Effector memory CD4-positive, alpha-beta T cell (primary cell): ENCODE data around the gene LILRB3.
"Not testable (repeated sequence)": the region's sequence is repeated elsewhere in the genome, so short reads cannot be mapped to it uniquely, and the experiment has no call there.

Experiments
- DNase-seq, 3 donors: peaks; one replicate each; pipeline ENCODE4 v3.0.0-alpha.2; 2020
- H3K27ac ChIP-seq: 2 replicates; pipeline ENCODE4 v1.7.0; 2013; ENCODE audit warnings: mild to moderate bottlenecking, low read length, moderate library complexity; ENCODE audit not compliant: insufficient read depth, poor library complexity, severe bottlenecking
- H3K27me3 ChIP-seq: replicated peaks from 2 replicates; pipeline ENCODE4 v1.7.0; 2013; ENCODE audit warnings: mild to moderate bottlenecking, low read length; ENCODE audit not compliant: insufficient read depth, control insufficient read depth, poor library complexity, severe bottlenecking
- H3K36me3 ChIP-seq: 2 replicates; pipeline ENCODE4 v1.7.0; 2013; ENCODE audit warnings: mild to moderate bottlenecking, low read length, moderate library complexity; ENCODE audit not compliant: control insufficient read depth, insufficient read depth
- H3K4me1 ChIP-seq: 2 replicates; pipeline ENCODE4 v1.7.0; 2013; ENCODE audit warnings: low read length, mild to moderate bottlenecking; ENCODE audit not compliant: control insufficient read depth, insufficient read depth, poor library complexity, severe bottlenecking
- H3K4me3 ChIP-seq: 2 replicates; pipeline ENCODE4 v1.7.0; 2013; ENCODE audit warnings: low read length, low read depth, mild to moderate bottlenecking; ENCODE audit not compliant: insufficient read depth, poor library complexity, severe bottlenecking
- H3K9me3 ChIP-seq: 2 replicates; pipeline ENCODE4 v1.7.0; 2013; ENCODE audit warnings: mild to moderate bottlenecking, low read length, moderate library complexity; ENCODE audit not compliant: control insufficient read depth

LILRB3 gene

GRCh38 chr19:54180691-54181091, 42.1 kb downstream of the LILRB3 start:
- DNase-seq, result no peak
- H3K27ac ChIP-seq, result no peak overlapping the region
- H3K27me3 ChIP-seq, result no peaks in the 10 kb centered on the region
- no peak overlapping the region for H3K4me3 ChIP-seq
- H3K4me1 ChIP-seq, result no peaks in the 10 kb centered on the region
- peaks cover 13% of the 10 kb centered on the region for H3K36me3 ChIP-seq
- H3K9me3 ChIP-seq, result no peaks in the 10 kb centered on the region

- H3K27ac ChIP-seq, result no peak overlapping the region
- DNase-seq, result no peak
- no peaks in the 10 kb centered on the region for H3K27me3 ChIP-seq
- no peak overlapping the region for H3K4me3 ChIP-seq
- no peaks in the 10 kb centered on the region for H3K4me1 ChIP-seq
- no peaks in the 10 kb centered on the region for H3K9me3 ChIP-seq
- H3K36me3 ChIP-seq, result peaks cover 13% of the 10 kb centered on the region
Measured at GRCh38 chr19:54179921-54180461, 42.8 kb downstream of the LILRB3 start.

GRCh38 chr19:54179262-54179852, 43.5 kb downstream of the LILRB3 start:
- DNase-seq, result no peak
- no peak overlapping the region for H3K27ac ChIP-seq
- H3K4me1 ChIP-seq, result no peaks in the 10 kb centered on the region
- no peaks in the 10 kb centered on the region for H3K9me3 ChIP-seq
- H3K27me3 ChIP-seq, result no peaks in the 10 kb centered on the region
- H3K36me3 ChIP-seq, result peaks cover 13% of the 10 kb centered on the region
- no peak overlapping the region for H3K4me3 ChIP-seq

- Histone ChIP-seq H3K4me1 (no peaks in the 10 kb centered on the region), H3K9me3 (no peaks in the 10 kb centered on the region), H3K36me3 (peaks cover 13% of the 10 kb centered on the region), H3K27me3 (no peaks in the 10 kb centered on the region), H3K4me3 (no peak overlapping the region), H3K27ac (no peak overlapping the region)
- DNase-seq, result no peak
Measured at GRCh38 chr19:54178581-54179261, 44.1 kb downstream of the LILRB3 start.

GRCh38 chr19:54173951-54174834, 48.6 kb downstream of the LILRB3 start:
- Histone ChIP-seq H3K9me3 (no peaks in the 10 kb centered on the region), H3K4me3 (no peak overlapping the region), H3K27me3 (no peaks in the 10 kb centered on the region), H3K4me1 (peaks cover 6% of the 10 kb centered on the region), H3K36me3 (peaks cover 3% of the 10 kb centered on the region), H3K27ac (no peak overlapping the region)
- no peak for DNase-seq

- H3K4me1 ChIP-seq, result peaks cover 8% of the 10 kb centered on the region
- no peak overlapping the region for H3K4me3 ChIP-seq
- H3K9me3 ChIP-seq, result no peaks in the 10 kb centered on the region
- H3K36me3 ChIP-seq, result peaks cover 3% of the 10 kb centered on the region
- H3K27ac ChIP-seq, result no peak overlapping the region
- H3K27me3 ChIP-seq, result no peaks in the 10 kb centered on the region
- no peak for DNase-seq
Measured at GRCh38 chr19:54173359-54173699, 49.5 kb downstream of the LILRB3 start.

GRCh38 chr19:54172471-54173358, 50.1 kb downstream of the LILRB3 start, which contains the start of gene TMC4:
TMC4 (minus strand) TSS chr19:54173160; CDS start chr19:54173117, 43 bp downstream.
- H3K4me1 ChIP-seq, result peaks cover 10% of the 10 kb centered on the region
- DNase-seq, result no peak
- no peak within 1 kb of the TSS for H3K4me3 ChIP-seq

GRCh38 chr19:54171736-54172431, 50.9 kb downstream of the LILRB3 start:
- H3K36me3 ChIP-seq, H3K4me3 ChIP-seq, H3K9me3 ChIP-seq, H3K27me3 ChIP-seq, H3K27ac ChIP-seq, DNase-seq: not testable (repeated sequence)
- H3K4me1 ChIP-seq, result peaks cover 10% of the 10 kb centered on the region

More at GRCh38 chr19:54172471-54173358, 50.1 kb downstream of the LILRB3 start, which contains the start of gene TMC4:
- Histone ChIP-seq H3K9me3 (no peaks in the 10 kb centered on the region), H3K27me3 (no peaks in the 10 kb centered on the region), H3K27ac (no peak within 1 kb of the TSS), H3K36me3 (peaks cover 3% of the 10 kb centered on the region)
